Mesenchymal stem cell (in vitro differentiated cells and primary cell): Measurements from ENCODE around the gene MRPL54.

ENCODE experiments used
- DNase-seq: peaks from one replicate; pipeline ENCODE4 v3.0.0-alpha.2; 2013
- H2AFZ ChIP-seq: one replicate; pipeline ENCODE4 v1.6.1; 2013; ENCODE audit warnings: low read depth, mild to moderate bottlenecking, control low read depth, inconsistent platforms, low read length, moderate library complexity
- H2AK5ac ChIP-seq: 2 replicates; pipeline ENCODE4 v1.6.1; 2013; ENCODE audit warnings: low read length, moderate library complexity, mild to moderate bottlenecking, inconsistent platforms; ENCODE audit not compliant: severe bottlenecking
- H2BK120ac ChIP-seq: one replicate; pipeline ENCODE4 v1.6.1; 2013; ENCODE audit warnings: low read depth, mild to moderate bottlenecking, inconsistent platforms, low read length, moderate library complexity
- H2BK12ac ChIP-seq, 2 experiments: one replicate each; pipeline ENCODE4 v1.6.1; 2013; ENCODE audit warnings: inconsistent platforms in 2 of 2, low read length in 2 of 2, mild to moderate bottlenecking in 2 of 2, moderate library complexity in 2 of 2, control low read depth in 1 of 2
- H2BK15ac ChIP-seq: one replicate; pipeline ENCODE4 v1.6.1; 2013; ENCODE audit warnings: mild to moderate bottlenecking, low read depth, inconsistent platforms; ENCODE audit not compliant: poor library complexity, severe bottlenecking
- H2BK5ac ChIP-seq: 2 replicates; pipeline ENCODE4 v1.6.1; 2013; ENCODE audit warnings: low read depth, mild to moderate bottlenecking, low read length, control low read depth, inconsistent platforms; ENCODE audit not compliant: poor library complexity, severe bottlenecking
- H3K14ac ChIP-seq, 2 experiments: one replicate each; pipeline ENCODE4 v1.6.1; 2013; ENCODE audit warnings: inconsistent platforms in 2 of 2, low read length in 2 of 2, control low read depth in 1 of 2, mild to moderate bottlenecking in 1 of 2, moderate library complexity in 1 of 2
- H3K18ac ChIP-seq, 2 experiments: one replicate each; pipeline ENCODE4 v1.6.1; 2013; ENCODE audit warnings: inconsistent platforms in 2 of 2, low read length in 2 of 2, control low read depth in 1 of 2, low read depth in 1 of 2, mild to moderate bottlenecking in 1 of 2
- H3K23ac ChIP-seq, 2 experiments: one replicate each; pipeline ENCODE4 v1.6.1; 2013; ENCODE audit warnings: inconsistent platforms in 2 of 2, low read length in 2 of 2, mild to moderate bottlenecking in 2 of 2, moderate library complexity in 2 of 2, control low read depth in 1 of 2
- H3K27ac ChIP-seq: 2 replicates; pipeline ENCODE4 v1.5.1; 2013; ENCODE audit warnings: mild to moderate bottlenecking, moderate library complexity, low read length, control low read depth, inconsistent platforms; ENCODE audit not compliant: poor library complexity, severe bottlenecking
- H3K27me3 ChIP-seq, 2 experiments: 2 replicates each; pipeline versions ENCODE4 v1.6.1 to v1.7.0; 2013; ENCODE audit warnings: low read length in 2 of 2, mild to moderate bottlenecking in 2 of 2, moderate library complexity in 2 of 2, control low read depth in 1 of 2, inconsistent platforms in 1 of 2; ENCODE audit not compliant: control insufficient read depth in 1 of 2, insufficient read depth in 1 of 2
- H3K36me3 ChIP-seq, 2 experiments: 2 replicates each; pipeline versions ENCODE4 v1.6.1 to v1.7.0; 2013; ENCODE audit warnings: low read length in 2 of 2, control low read depth in 1 of 2, inconsistent platforms in 1 of 2, low read depth in 1 of 2, mild to moderate bottlenecking in 1 of 2; ENCODE audit not compliant: insufficient read depth in 2 of 2, control insufficient read depth in 1 of 2
- H3K4ac ChIP-seq, 2 experiments: one replicate each; pipeline ENCODE4 v1.6.1; 2013; ENCODE audit warnings: inconsistent platforms in 2 of 2, low read length in 2 of 2, mild to moderate bottlenecking in 2 of 2, moderate library complexity in 2 of 2, control low read depth in 1 of 2, low read depth in 1 of 2
- H3K4me1 ChIP-seq: 2 replicates; pipeline ENCODE4 v1.6.1; 2013; ENCODE audit warnings: low read depth, low read length, control low read depth; ENCODE audit not compliant: control insufficient read depth, insufficient read depth
- H3K4me2 ChIP-seq: 2 replicates; pipeline ENCODE4 v1.6.1; 2013; ENCODE audit warnings: low read length, mild to moderate bottlenecking, inconsistent platforms; ENCODE audit not compliant: poor library complexity, severe bottlenecking
- H3K4me3 ChIP-seq, 2 experiments: 2 replicates each; pipeline versions ENCODE4 v1.5.1 to v1.7.0; 2013; ENCODE audit warnings: low read length in 2 of 2, mild to moderate bottlenecking in 2 of 2, control low read depth in 1 of 2, low read depth in 1 of 2; ENCODE audit not compliant: insufficient read depth in 1 of 2
- H3K79me1 ChIP-seq: replicated peaks from 2 replicates; pipeline ENCODE4 v1.6.1; 2013; ENCODE audit warnings: mild to moderate bottlenecking, control low read depth, low read length, inconsistent platforms; ENCODE audit not compliant: poor library complexity, severe bottlenecking
- H3K9ac ChIP-seq: 2 replicates; pipeline ENCODE4 v1.7.0; 2013; ENCODE audit warnings: mild to moderate bottlenecking, low read length, moderate library complexity
- H3K9me3 ChIP-seq: 2 replicates; pipeline ENCODE4 v1.7.0; 2013; ENCODE audit warnings: mild to moderate bottlenecking, low read length; ENCODE audit not compliant: control insufficient read depth
- H4K8ac ChIP-seq: one replicate; pipeline ENCODE4 v1.6.1; 2013; ENCODE audit warnings: inconsistent platforms, mild to moderate bottlenecking, low read length, moderate library complexity
- H4K91ac ChIP-seq: one replicate; pipeline ENCODE4 v1.6.1; 2013; ENCODE audit warnings: mild to moderate bottlenecking, low read length, inconsistent platforms
- WGBS: methylation state at CpG from one replicate; pipeline ENCODE4 v1.1.7; 2013; ENCODE audit warnings: mixed read lengths; 5-methylcytosine and 5-hydroxymethylcytosine counted together

Gene MRPL54

DNA sequence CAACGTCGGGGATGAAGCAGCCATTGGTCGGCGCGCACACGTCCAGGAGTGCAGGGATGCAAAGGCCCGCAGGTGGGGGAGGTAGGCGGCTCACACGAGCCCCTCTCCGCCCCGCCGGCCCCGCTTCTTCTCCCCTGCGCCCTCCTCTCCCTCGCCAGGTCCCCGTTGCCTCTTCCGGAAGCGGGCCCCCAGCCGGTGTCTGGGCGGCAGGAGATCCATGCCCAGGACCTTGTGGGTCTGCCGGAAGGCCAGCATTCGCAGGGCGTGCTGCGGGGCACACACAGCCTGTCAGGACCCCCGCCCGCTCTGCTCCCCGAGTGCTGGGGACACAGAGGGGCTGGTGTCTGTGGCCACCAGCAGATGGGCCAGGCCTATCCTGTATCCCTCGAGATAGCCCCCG, 43.4 kb downstream of the MRPL54 start:
- Histone ChIP-seq H2BK120ac (no peak overlapping the region), H3K4me1 (peaks cover 12% of the 10 kb centered on the region), H3K79me1 (no peaks in the 10 kb centered on the region), H3K9ac (no peak overlapping the region), H4K8ac (no peak overlapping the region), H2BK5ac (no peak overlapping the region), H3K27me3 (peaks cover 29 to 49% of the 10 kb centered on the region in 2 experiments), H3K4me2 (no peak overlapping the region), H3K4me3 (peak overlapping the region in 1 of 2 experiments; percentile 14), H3K9me3 (no peaks in the 10 kb centered on the region), H2AK5ac (no peak overlapping the region), H2AFZ (no peak overlapping the region), H4K91ac (no peak overlapping the region), H3K23ac (no peak overlapping the region), H3K18ac (no peak overlapping the region), H2BK15ac (no peak overlapping the region), H3K14ac (no peak overlapping the region), H3K27ac (no peak overlapping the region), H3K36me3 (peaks cover 0 to 4% of the 10 kb centered on the region in 2 experiments), H3K4ac (no peak overlapping the region), H2BK12ac (no peak overlapping the region)
- no peak for DNase-seq
- 89% methylated on average over 29 of the region's 29 CpGs for whole genome bisulfite sequencing

DNA sequence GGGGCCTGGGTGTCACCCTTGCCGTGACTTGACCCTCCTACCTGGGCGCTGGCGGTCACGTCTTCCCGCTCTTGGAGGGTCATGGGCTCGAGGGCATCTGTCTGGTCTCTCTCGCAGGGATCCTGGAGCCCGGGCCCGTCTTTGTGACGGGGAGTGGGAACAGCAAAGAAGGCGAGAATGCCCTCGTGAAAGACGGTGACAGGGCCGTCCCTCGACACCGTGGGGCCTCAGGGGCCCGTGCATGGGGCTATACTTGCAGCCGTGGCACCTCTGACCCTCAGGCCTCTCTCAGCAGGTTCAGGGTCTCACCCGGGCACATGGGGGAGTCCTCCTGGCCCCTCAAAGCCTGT, 44.6 kb downstream of the MRPL54 start:
- Histone ChIP-seq H4K8ac (no peak overlapping the region), H3K9ac (no peak overlapping the region), H3K27ac (no peak overlapping the region), H3K4ac (no peak overlapping the region), H3K9me3 (no peaks in the 10 kb centered on the region), H3K4me3 (no peak overlapping the region), H2AFZ (no peak overlapping the region), H4K91ac (no peak overlapping the region), H3K23ac (no peak overlapping the region), H3K14ac (no peak overlapping the region), H2BK15ac (no peak overlapping the region), H2BK5ac (no peak overlapping the region), H3K18ac (no peak overlapping the region), H3K4me1 (peaks cover 4% of the 10 kb centered on the region), H3K36me3 (peaks cover 0 to 4% of the 10 kb centered on the region in 2 experiments), H2BK120ac (no peak overlapping the region), H3K4me2 (no peak overlapping the region), H2BK12ac (no peak overlapping the region), H3K27me3 (peaks cover 16 to 38% of the 10 kb centered on the region in 2 experiments), H2AK5ac (no peak overlapping the region), H3K79me1 (no peaks in the 10 kb centered on the region)
- WGBS = 88% methylated on average over 19 of the region's 19 CpGs
- no peak for DNase-seq

DNA sequence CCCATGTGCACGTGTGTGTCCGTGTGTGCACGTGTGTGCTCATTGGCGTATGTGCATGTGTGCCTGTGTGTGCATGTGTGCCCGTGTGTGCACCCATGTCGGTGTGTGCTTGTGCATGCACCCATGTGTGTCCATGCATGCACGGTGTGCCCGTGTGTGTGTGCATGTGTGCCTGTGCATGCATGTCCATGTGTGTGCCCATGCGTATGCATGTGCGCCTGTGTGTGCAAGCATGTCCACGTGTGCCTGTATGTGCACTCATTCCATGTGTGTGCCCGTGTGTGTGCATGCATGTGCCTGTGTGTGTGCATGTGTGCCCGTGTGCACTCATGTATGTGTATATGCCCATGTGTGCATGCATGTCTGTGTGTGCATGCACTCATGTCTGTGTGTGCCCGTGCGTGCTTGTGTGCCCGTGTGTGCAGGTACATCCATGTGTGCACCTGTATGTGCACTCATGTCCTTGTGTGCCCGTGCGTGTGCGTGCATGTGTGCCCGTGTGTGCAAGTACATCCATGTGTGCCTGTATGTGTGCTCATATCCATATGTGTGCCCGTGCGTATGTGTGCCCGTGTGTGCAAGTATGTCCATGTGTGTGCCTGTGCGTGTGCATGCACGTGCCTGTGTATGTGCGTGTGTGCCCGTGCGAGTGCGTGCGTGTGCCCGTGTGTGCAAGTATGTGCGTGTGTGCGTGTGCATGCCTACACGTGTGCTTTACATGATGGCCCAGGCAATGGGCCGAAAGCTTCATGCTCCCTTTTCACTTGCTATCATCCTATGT, 45.3 kb downstream of the MRPL54 start:
- no peaks in the 10 kb centered on the region for H3K9me3 ChIP-seq
- peak overlapping the region; percentile 40 for H4K91ac ChIP-seq
- no peaks in the 10 kb centered on the region for H3K79me1 ChIP-seq
- H3K4me1 ChIP-seq = peaks cover 4% of the 10 kb centered on the region
- peak overlapping the region in 1 of 2 experiments; percentile 50 for H3K14ac ChIP-seq
- no peak overlapping the region for H3K18ac ChIP-seq
- no peak overlapping the region for H4K8ac ChIP-seq
- H2BK5ac ChIP-seq = no peak overlapping the region
- no peak overlapping the region for H2AFZ ChIP-seq
- H3K23ac ChIP-seq = no peak overlapping the region
- no peak overlapping the region for H2AK5ac ChIP-seq
- WGBS = 94% methylated on average over 35 of the region's 35 CpGs
- no peak overlapping the region for H3K27ac ChIP-seq
- H3K4ac ChIP-seq = no peak overlapping the region
- H3K4me2 ChIP-seq = no peak overlapping the region
- H3K36me3 ChIP-seq = peaks cover 0 to 4% of the 10 kb centered on the region in 2 experiments
- H3K4me3 ChIP-seq = no peak overlapping the region
- H2BK120ac ChIP-seq = no peak overlapping the region
- H3K27me3 ChIP-seq = peaks cover 10 to 34% of the 10 kb centered on the region in 2 experiments
- no peak overlapping the region for H3K9ac ChIP-seq
- DNase-seq = no peak
- no peak overlapping the region for H2BK15ac ChIP-seq
- no peak overlapping the region for H2BK12ac ChIP-seq

DNA sequence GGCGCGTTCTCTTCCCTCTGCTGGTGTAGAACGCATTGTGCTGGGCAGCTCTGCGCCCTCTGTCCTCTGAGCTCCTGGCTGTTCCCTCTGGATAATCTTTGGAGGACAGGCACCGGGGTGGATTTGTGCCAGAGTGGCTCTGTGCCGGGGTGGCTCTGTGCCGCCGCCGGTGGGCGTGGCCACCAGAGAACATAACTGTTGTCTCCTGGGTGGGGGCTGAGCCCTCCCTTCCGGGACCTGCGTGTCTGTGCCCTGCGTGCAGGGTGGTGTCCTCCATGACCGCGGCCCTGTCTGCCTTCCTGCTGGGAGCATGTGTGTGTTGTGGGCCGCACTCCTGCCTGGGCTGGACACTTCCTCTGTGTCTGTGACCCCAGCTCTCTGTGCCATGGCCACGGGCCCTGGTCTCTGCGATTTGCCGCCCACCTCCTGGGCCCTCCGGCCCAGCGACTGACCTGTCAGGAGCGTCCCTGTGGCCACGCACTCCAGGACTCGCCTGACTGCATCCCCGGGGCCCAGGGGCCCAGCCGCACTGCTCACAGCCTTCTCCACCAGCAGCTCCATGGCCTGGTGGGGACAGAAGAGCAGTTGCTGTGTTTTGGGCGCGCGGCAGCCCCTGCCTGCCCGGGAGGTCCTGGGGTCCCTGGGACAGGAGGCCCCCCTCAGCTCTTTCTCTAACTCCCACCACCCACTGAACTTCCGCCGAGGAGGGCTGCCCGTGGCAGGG, 46.1 kb downstream of the MRPL54 start:
- Histone ChIP-seq H3K36me3 (peaks cover 0 to 4% of the 10 kb centered on the region in 2 experiments), H3K4me1 (peaks cover 4% of the 10 kb centered on the region), H3K9ac (no peak overlapping the region), H3K23ac (no peak overlapping the region), H3K4ac (no peak overlapping the region), H2AK5ac (no peak overlapping the region), H3K9me3 (no peaks in the 10 kb centered on the region), H2BK5ac (no peak overlapping the region), H3K18ac (no peak overlapping the region), H3K4me3 (no peak overlapping the region), H3K27ac (no peak overlapping the region), H2BK120ac (no peak overlapping the region), H2BK12ac (no peak overlapping the region), H3K79me1 (no peaks in the 10 kb centered on the region), H4K91ac (no peak overlapping the region), H4K8ac (no peak overlapping the region), H2AFZ (no peak overlapping the region), H3K14ac (no peak overlapping the region), H2BK15ac (no peak overlapping the region), H3K4me2 (no peak overlapping the region), H3K27me3 (peaks cover 2 to 32% of the 10 kb centered on the region in 2 experiments)
- 91% methylated on average over 33 of the region's 33 CpGs for WGBS
- DNase-seq = no peak
